K562 (cell line): ENCODE measurements around the gene SYNGR3. TPM values are rescaled to one million over a fixed set of nuclear protein-coding genes. Genes with fewer than 3 reads are reported as not detected.

Source experiments
- ARID1B ChIP-seq: fragments of 450-650 bp; IDR thresholded peaks from 2 replicates; pipeline ENCODE4 v1.6.1; 2016; ENCODE audit warnings: antibody characterized with exemption, mild to moderate bottlenecking, inconsistent platforms
- BHLHE40 ChIP-seq: IDR thresholded peaks from 2 replicates; pipeline ENCODE4 v1.6.1; 2011; ENCODE audit warnings: low read length, improper control_type of control experiment
- C11orf30 ChIP-seq: fragments of 450-650 bp; IDR thresholded peaks from 2 replicates; pipeline ENCODE4 v1.6.1; 2016; ENCODE audit warnings: low read depth, mild to moderate bottlenecking
- CBX1 ChIP-seq: sonication (generic); IDR thresholded peaks from 2 replicates; pipeline ENCODE4 v1.6.1; 2016; ENCODE audit warnings: antibody characterized with exemption, low read depth, mild to moderate bottlenecking
- CXXC5 ChIP-seq: fragments of 250-450 bp; sonication (Bioruptor Pico); IDR thresholded peaks from 2 replicates; pipeline ENCODE4 v1.8.0; 2022; ENCODE audit warnings: inconsistent platforms, mild to moderate bottlenecking, moderate library complexity
- ESRRA ChIP-seq: fragments of 450-650 bp; IDR thresholded peaks from 2 replicates; pipeline ENCODE4 v1.6.1; 2014; ENCODE audit warnings: low read depth, mild to moderate bottlenecking, moderate library complexity, borderline replicate concordance
- FOXK1 ChIP-seq: sonication (generic); formaldehyde crosslinking; IDR thresholded peaks from 2 replicates; pipeline ENCODE4 v1.8.0; 2022; ENCODE audit warnings: missing genetic modification reagents, mild to moderate bottlenecking, borderline replicate concordance
- JUND ChIP-seq, 2 experiments: IDR thresholded peaks; 2 replicates in 1 of 2; 3 replicates in 1 of 2; pipeline ENCODE4 v1.6.1; 2011; ENCODE audit warnings: borderline replicate concordance in 2 of 2, low read depth in 2 of 2, low read length in 2 of 2, improper control_type of control experiment in 1 of 2, missing biosample characterization in 1 of 2, missing genetic modification characterization in 1 of 2, missing genetic modification reagents in 1 of 2
- KLF1 ChIP-seq: fragments of 450-650 bp; IDR thresholded peaks from 2 replicates; pipeline ENCODE4 v1.6.1; 2016; ENCODE audit warnings: missing genetic modification characterization, missing compliant biosample characterization
- MBD2 ChIP-seq: sonication (generic); IDR thresholded peaks from 2 replicates; pipeline ENCODE4 v1.6.1; 2016; ENCODE audit warnings: low read depth, borderline replicate concordance
- MEIS2 ChIP-seq: fragments of 450-650 bp; IDR thresholded peaks from 2 replicates; pipeline ENCODE4 v1.6.1; 2014; ENCODE audit warnings: mild to moderate bottlenecking; ENCODE audit not compliant: partially characterized antibody
- NEUROD1 ChIP-seq: fragments of 150-350 bp; IDR thresholded peaks from 2 replicates; pipeline ENCODE4 v1.6.1; 2014; ENCODE audit warnings: borderline replicate concordance, low read length, low read depth; ENCODE audit not compliant: partially characterized antibody
- NRF1 ChIP-seq, 2 experiments: fragments of 450-650 bp; IDR thresholded peaks in 1 of 2; conservative IDR thresholded peaks in 1 of 2; 2 replicates each; pipeline ENCODE4 v1.6.1; 2014; ENCODE audit warnings: mild to moderate bottlenecking in 2 of 2
- PHF20 ChIP-seq: fragments of 450-650 bp; IDR thresholded peaks from 2 replicates; pipeline ENCODE4 v1.6.1; 2018; ENCODE audit not compliant: partially characterized antibody
- RAD21 ChIP-seq, 2 experiments: fragments of 250-450 bp in 1 of 2; fragments of 450-650 bp in 1 of 2; sonication (Bioruptor Pico) in 1 of 2; formaldehyde crosslinking in 1 of 2; IDR thresholded peaks in 1 of 2; conservative IDR thresholded peaks in 1 of 2; 2 replicates each; pipeline versions ENCODE4 v1.4.0 to v1.8.0; 2020 to 2022; ENCODE audit warnings: mild to moderate bottlenecking in 2 of 2, moderate library complexity in 1 of 2
- RBM15 ChIP-seq: fragments of 200-400 bp; formaldehyde crosslinking; IDR thresholded peaks from 2 replicates; pipeline ENCODE4 v1.6.1; 2018; ENCODE audit warnings: mild to moderate bottlenecking, low read length, moderate library complexity; ENCODE audit not compliant: insufficient read depth
- SMARCA5 ChIP-seq: fragments of 450-650 bp; IDR thresholded peaks from 2 replicates; pipeline ENCODE4 v1.6.1; 2016
- SNRNP70 ChIP-seq: fragments of 200-400 bp; formaldehyde crosslinking; optimal IDR thresholded peaks from 2 replicates; pipeline ENCODE3; 2017; ENCODE audit warnings: low read depth, low read length
- SREBF1 ChIP-seq: fragments of 150-350 bp; IDR thresholded peaks from 2 replicates; pipeline ENCODE4 v1.6.1; 2014; ENCODE audit warnings: antibody characterized with exemption, low read depth, low read length, borderline replicate concordance
- STAG1 ChIP-seq: sonication (generic); formaldehyde crosslinking; IDR thresholded peaks from 2 replicates; pipeline ENCODE4 v1.5.0; 2020; ENCODE audit warnings: missing genetic modification reagents, borderline replicate concordance
- TCF7 ChIP-seq: sonication (generic); IDR thresholded peaks from 2 replicates; pipeline ENCODE4 v1.6.1; 2016; ENCODE audit warnings: antibody characterized with exemption, borderline replicate concordance
- USF2 ChIP-seq: sonication (generic); formaldehyde crosslinking; IDR thresholded peaks from 2 replicates; pipeline ENCODE4 v1.5.0; 2020; ENCODE audit warnings: missing genetic modification reagents
- ZKSCAN1 ChIP-seq: fragments of 150-350 bp; IDR thresholded peaks from 2 replicates; pipeline ENCODE4 v1.6.1; 2016; ENCODE audit warnings: low read depth, low read length
- ZNF146 ChIP-seq: IDR thresholded peaks from one replicate; pipeline ENCODE4 v1.6.1; 2018; ENCODE audit warnings: missing compliant biosample characterization; ENCODE audit not compliant: unreplicated experiment
- polyA plus RNA-seq, 8 experiments: library from polyadenylated mRNA; depleted of rRNA in 4 of 8; stranded (reverse) in 5 of 8; unstranded in 3 of 8; fragments of >200 nt; fragmentation: Nextera tagmentation in 2 of 8; fragmentation: Illumina TruSeq in 1 of 8; extraction: Ambion mirVana in 2 of 8; extraction: Trizol in 1 of 8; gene quantifications; 2 replicates each; pipeline versions ENCODE4 v1.2.1 to v1.2.3, GENCODE V29; 2011 to 2014; ENCODE audit warnings: inconsistent platforms in 1 of 8, missing spikeins in 1 of 8
- total RNA-seq, 7 experiments: library from RNA; depleted of rRNA in 6 of 7; stranded (reverse); fragments of >200 nt in 6 of 7; fragmentation: Illumina TruSeq in 2 of 7; extraction: Trizol in 2 of 7; gene quantifications; 2 replicates each; pipeline versions ENCODE4 v1.2.1 to v1.2.3, GENCODE V29; 2011 to 2021; ENCODE audit warnings: low replicate concordance in 1 of 7
- TF ChIP-seq, protein P1 (sequence below), 2 experiments: IDR thresholded peaks; 2 replicates each; pipeline ENCODE4 v1.6.1; 2012; ENCODE audit warnings: improper control_type of control experiment in 2 of 2, low read depth in 2 of 2, low read length in 2 of 2, borderline replicate concordance in 1 of 2

Gene SYNGR3
- total and polyA plus RNA-seq, 9 of the 15 experiments (the other 6 are each of a cell fraction or from before 2014, with no cell fraction given): 3.7 to 69.2 (median 36.3) TPM

GRCh38 chr16:2003827-2004641 lies 14.3 kb downstream of the SYNGR3 start (continued):
- TF ChIP-seq RAD21 (CRISPR knock-in tag; conservative IDR thresholded peaks at IDR 0.05 in 1 of 2, IDR thresholded peaks at IDR 0.05 in 1 of 2) (peak; percentile 61 to 73), MEIS2 (peak; percentile 47), STAG1 (peak; percentile 57; the same call in 1 of the 2 replicates), RBM15 (no peak), JUND (IDR thresholded peaks at IDR 0.05; ENCODE audit: borderline replicate concordance, low read depth, low read length) (peak; percentile 49; the same call in 1 of the 2 replicates), JUND (tag; IDR thresholded peaks at IDR 0.05; ENCODE audit: borderline replicate concordance, low read depth, low read length) (no peak; the same call in 2 of the 3 replicates), USF2 (CRISPR knock-in tag) (peak; percentile 42; the same call in 1 of the 2 replicates), BHLHE40 (peak; percentile 74; the same call in 1 of the 2 replicates), CXXC5 (CRISPR knock-in tag) (peak; percentile 76), MBD2 (peak; percentile 18; the same call in 1 of the 2 replicates), FOXK1 (CRISPR knock-in tag) (peak; percentile 65; the same call in 1 of the 2 replicates), NRF1 (conservative IDR thresholded peaks at IDR 0.05 in 1 of 2, IDR thresholded peaks at IDR 0.05 in 1 of 2) (peak in 1 of 2 experiments; percentile 27; a peak in 2 of 4 replicates), KLF1 (tag) (peak; percentile 57; the same call in 1 of the 2 replicates), NEUROD1 (peak; percentile 69), ZNF146 (CRISPR knock-in tag) (no peak), ESRRA (peak; percentile 76; the same call in 1 of the 2 replicates), ARID1B (peak; percentile 25; the same call in 1 of the 2 replicates), PHF20 (peak; percentile 30), SREBF1 (peak; percentile 80), ZKSCAN1 (peak; percentile 60; the same call in 1 of the 2 replicates), SMARCA5 (no peak), CBX1 (0 out of 2 replicates have a peak, but pooled peaks have one; percentile 68), SNRNP70 (no peak), C11orf30 (no peak), TCF7 (peak; percentile 59; the same call in 1 of the 2 replicates)
- TF ChIP-seq, protein P1, sequence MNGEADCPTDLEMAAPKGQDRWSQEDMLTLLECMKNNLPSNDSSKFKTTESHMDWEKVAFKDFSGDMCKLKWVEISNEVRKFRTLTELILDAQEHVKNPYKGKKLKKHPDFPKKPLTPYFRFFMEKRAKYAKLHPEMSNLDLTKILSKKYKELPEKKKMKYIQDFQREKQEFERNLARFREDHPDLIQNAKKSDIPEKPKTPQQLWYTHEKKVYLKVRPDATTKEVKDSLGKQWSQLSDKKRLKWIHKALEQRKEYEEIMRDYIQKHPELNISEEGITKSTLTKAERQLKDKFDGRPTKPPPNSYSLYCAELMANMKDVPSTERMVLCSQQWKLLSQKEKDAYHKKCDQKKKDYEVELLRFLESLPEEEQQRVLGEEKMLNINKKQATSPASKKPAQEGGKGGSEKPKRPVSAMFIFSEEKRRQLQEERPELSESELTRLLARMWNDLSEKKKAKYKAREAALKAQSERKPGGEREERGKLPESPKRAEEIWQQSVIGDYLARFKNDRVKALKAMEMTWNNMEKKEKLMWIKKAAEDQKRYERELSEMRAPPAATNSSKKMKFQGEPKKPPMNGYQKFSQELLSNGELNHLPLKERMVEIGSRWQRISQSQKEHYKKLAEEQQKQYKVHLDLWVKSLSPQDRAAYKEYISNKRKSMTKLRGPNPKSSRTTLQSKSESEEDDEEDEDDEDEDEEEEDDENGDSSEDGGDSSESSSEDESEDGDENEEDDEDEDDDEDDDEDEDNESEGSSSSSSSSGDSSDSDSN (IDR thresholded peaks at IDR 0.05; ENCODE audit: borderline replicate concordance in 1 of 2, low read depth in 2 of 2, low read length in 2 of 2): peak; percentile 47 to 81; a peak in 2 of 4 replicates
